MM.1S (cell line): ENCODE results near the gene FRMD8.

Experiments used
- DNase-seq: peaks from one replicate; pipeline ENCODE4 v3.0.0-alpha.2; 2015
- H2AFZ ChIP-seq: fragments of 300-600 bp; sonication (generic); 2 replicates; pipeline ENCODE4 v1.6.0; 2016; ENCODE audit warnings: antibody characterized with exemption, low read length
- H3F3A ChIP-seq: fragments of 300-600 bp; sonication (generic); 2 replicates; pipeline ENCODE4 v1.6.1; 2016; ENCODE audit warnings: mild to moderate bottlenecking, antibody characterized with exemption, low read length, moderate library complexity, mixed read lengths; ENCODE audit not compliant: insufficient read depth
- H3K27ac ChIP-seq: fragments of 300-600 bp; sonication (generic); 2 replicates; pipeline ENCODE4 v1.5.1; 2016; ENCODE audit warnings: mild to moderate bottlenecking, low read length
- H3K27me3 ChIP-seq: fragments of 300-600 bp; sonication (generic); replicated peaks from 2 replicates; pipeline ENCODE4 v1.6.0; 2016; ENCODE audit warnings: low read length; ENCODE audit not compliant: insufficient read depth
- H3K36me3 ChIP-seq: fragments of 300-600 bp; sonication (generic); replicated peaks from 2 replicates; pipeline ENCODE4 v1.6.1; 2016; ENCODE audit warnings: mild to moderate bottlenecking, low read length, mixed read lengths; ENCODE audit not compliant: insufficient read depth
- H3K4me1 ChIP-seq: fragments of 300-600 bp; sonication (generic); 2 replicates; pipeline ENCODE4 v1.6.1; 2016; ENCODE audit warnings: low read length, mixed read lengths
- H3K4me2 ChIP-seq: fragments of 300-600 bp; sonication (generic); 2 replicates; pipeline ENCODE4 v1.6.0; 2016; ENCODE audit warnings: low read depth, low read length
- H3K4me3 ChIP-seq: fragments of 300-600 bp; sonication (generic); 2 replicates; pipeline ENCODE4 v1.5.1; 2016; ENCODE audit warnings: low read length, mixed read lengths
- H3K79me2 ChIP-seq: fragments of 300-600 bp; sonication (generic); 2 replicates; pipeline ENCODE4 v1.6.1; 2016; ENCODE audit warnings: mixed run types, low read length, mixed read lengths
- H3K9ac ChIP-seq: fragments of 300-600 bp; sonication (generic); 2 replicates; pipeline ENCODE4 v1.6.1; 2016; ENCODE audit warnings: low read length, mixed read lengths
- H3K9me2 ChIP-seq: fragments of 300-600 bp; sonication (generic); replicated peaks from 2 replicates; pipeline ENCODE4 v1.6.1; 2016; ENCODE audit warnings: mild to moderate bottlenecking, low read length, mixed read lengths; ENCODE audit not compliant: insufficient read depth
- H3K9me3 ChIP-seq: fragments of 300-600 bp; sonication (generic); replicated peaks from 2 replicates; pipeline ENCODE4 v1.6.1; 2016; ENCODE audit warnings: mild to moderate bottlenecking, low read length, mixed read lengths; ENCODE audit not compliant: insufficient read depth
- H4K20me1 ChIP-seq: fragments of 300-600 bp; sonication (generic); 2 replicates; pipeline ENCODE4 v1.6.1; 2016; ENCODE audit warnings: mild to moderate bottlenecking, low read length, moderate library complexity, mixed read lengths; ENCODE audit not compliant: insufficient read depth
- CTCF ChIP-seq: fragments of 300-600 bp; sonication (generic); IDR thresholded peaks from 2 replicates; pipeline ENCODE4 v1.5.1; 2016; ENCODE audit warnings: antibody characterized with exemption, low read length, mixed read lengths
- EZH2 ChIP-seq: fragments of 300-600 bp; sonication (generic); optimal IDR thresholded peaks from 2 replicates; pipeline ENCODE3; 2017; ENCODE audit warnings: low read depth, mild to moderate bottlenecking, antibody characterized with exemption, low read length, mixed read lengths
- EZH2phosphoT487 ChIP-seq: fragments of 300-600 bp; sonication (generic); IDR thresholded peaks from 2 replicates; pipeline ENCODE4 v1.6.1; 2018; ENCODE audit warnings: antibody characterized with exemption, low read length

Gene FRMD8

DNA sequence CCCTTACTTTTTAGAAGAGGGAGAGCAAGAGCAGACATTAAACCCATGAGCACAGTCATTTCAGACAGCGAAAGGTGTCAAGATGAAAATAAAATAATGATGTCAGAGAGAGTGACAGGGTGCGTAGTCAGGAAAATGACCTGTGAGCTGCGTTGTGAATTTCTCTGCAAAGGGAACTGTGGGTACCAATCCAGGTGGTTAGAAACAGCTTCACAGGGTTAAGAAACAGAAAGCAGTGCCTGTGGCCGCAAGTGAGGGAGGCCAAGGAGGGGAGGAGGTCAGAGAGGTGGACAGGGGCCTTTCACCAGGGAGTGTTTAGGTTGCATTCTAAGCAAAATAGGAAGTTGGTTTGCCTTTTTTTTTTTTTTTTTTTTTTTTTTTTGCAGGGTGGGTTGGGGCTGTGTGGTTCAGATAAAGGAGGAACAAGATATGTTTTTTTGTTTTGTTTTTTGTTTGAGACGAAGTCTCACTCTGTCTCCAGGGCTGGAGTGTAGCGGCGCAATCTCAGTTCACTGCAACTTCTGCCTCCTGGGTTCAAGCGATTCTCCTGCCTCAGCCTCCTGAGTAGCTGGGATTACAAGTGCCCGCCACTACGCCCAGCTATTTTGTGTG is 24.0 kb upstream of the FRMD8 start:
- H3K27me3 ChIP-seq = no peaks in the 10 kb centered on the region
- peak; percentile 87 for DNase-seq
- TF ChIP-seq CTCF = no peak
- no peak for TF ChIP-seq EZH2phosphoT487
- no peak for TF ChIP-seq EZH2
- H2AFZ ChIP-seq = peak overlapping the region; percentile 61
- peak overlapping the region; percentile 48; the same call in 1 of the 2 replicates for H3K4me2 ChIP-seq
- no peaks in the 10 kb centered on the region for H3K36me3 ChIP-seq
- H3K9me3 ChIP-seq = no peaks in the 10 kb centered on the region
- peak overlapping the region; percentile 82 for H3K27ac ChIP-seq
- peaks cover 24% of the 10 kb centered on the region for H3F3A ChIP-seq
- H3K9ac ChIP-seq = peak overlapping the region; percentile 44
- no peaks in the 10 kb centered on the region for H3K9me2 ChIP-seq
- no peaks in the 10 kb centered on the region for H4K20me1 ChIP-seq
- H3K4me3 ChIP-seq = 0 out of 2 replicates have a peak overlapping the region, but pooled peaks have one; percentile 18
- no peaks in the 10 kb centered on the region for H3K79me2 ChIP-seq
- peaks cover 19% of the 10 kb centered on the region for H3K4me1 ChIP-seq

DNA sequence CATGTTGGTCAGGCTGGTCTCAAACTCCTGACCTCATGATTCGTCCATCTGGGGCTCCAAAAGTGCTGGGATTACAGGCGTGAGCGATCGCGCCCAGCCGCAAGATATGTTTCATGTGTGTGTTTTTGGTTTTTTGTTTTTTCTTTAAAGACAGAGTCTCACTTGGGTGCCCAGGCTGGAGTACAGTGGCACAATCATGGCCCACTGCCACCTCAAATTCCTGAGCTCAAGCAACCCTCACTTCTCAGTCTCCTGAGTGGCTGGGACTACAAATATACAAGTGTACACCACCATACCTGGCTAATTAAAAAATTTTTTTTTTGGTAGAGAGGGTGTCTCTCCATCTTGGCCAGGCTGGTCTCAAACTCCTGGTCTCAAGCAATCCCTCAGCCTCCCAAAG is 23.5 kb upstream of the FRMD8 start:
- peak overlapping the region; percentile 61 for H2AFZ ChIP-seq
- H3F3A ChIP-seq = peaks cover 24% of the 10 kb centered on the region
- no peaks in the 10 kb centered on the region for H3K9me2 ChIP-seq
- peaks cover 19% of the 10 kb centered on the region for H3K4me1 ChIP-seq
- no peaks in the 10 kb centered on the region for H3K79me2 ChIP-seq
- H4K20me1 ChIP-seq = no peaks in the 10 kb centered on the region
- no peaks in the 10 kb centered on the region for H3K36me3 ChIP-seq
- H3K27me3 ChIP-seq = no peaks in the 10 kb centered on the region
- H3K4me2 ChIP-seq = peak overlapping the region; percentile 48; the same call in 1 of the 2 replicates
- peak overlapping the region; percentile 44; the same call in 1 of the 2 replicates for H3K9ac ChIP-seq
- no peak for DNase-seq
- H3K4me3 ChIP-seq = 0 out of 2 replicates have a peak overlapping the region, but pooled peaks have one; percentile 18
- H3K9me3 ChIP-seq = no peaks in the 10 kb centered on the region
- TF ChIP-seq CTCF (no peak), EZH2phosphoT487 (no peak), EZH2 (no peak)
- H3K27ac ChIP-seq = peak overlapping the region; percentile 82; the same call in 1 of the 2 replicates

GRCh38 chr11:65363770-65364169 is 22.7 kb upstream of the FRMD8 start:
- no peak overlapping the region for H3K27ac ChIP-seq
- H3F3A ChIP-seq = peaks cover 24% of the 10 kb centered on the region
- no peaks in the 10 kb centered on the region for H3K9me3 ChIP-seq
- H3K9ac ChIP-seq = no peak overlapping the region
- H3K27me3 ChIP-seq = no peaks in the 10 kb centered on the region
- H3K9me2 ChIP-seq = no peaks in the 10 kb centered on the region
- no peak overlapping the region for H3K4me2 ChIP-seq
- TF ChIP-seq EZH2phosphoT487 = no peak
- no peak for TF ChIP-seq CTCF
- TF ChIP-seq EZH2 = no peak
- H3K36me3 ChIP-seq = no peaks in the 10 kb centered on the region
- H3K4me1 ChIP-seq = peaks cover 19% of the 10 kb centered on the region
- H3K4me3 ChIP-seq = no peak overlapping the region
- no peak overlapping the region for H2AFZ ChIP-seq
- H4K20me1 ChIP-seq = no peaks in the 10 kb centered on the region
- H3K79me2 ChIP-seq = no peaks in the 10 kb centered on the region
- no peak for DNase-seq
